CD4-positive, alpha-beta T cell treated with Interleukin-2 at 100 ng/mL for 4 hours (primary cell): ENCODE data around the gene ARHGAP9.
"Not testable (repeated sequence)": the region's sequence is repeated elsewhere in the genome, so short reads cannot be mapped to it uniquely, and the experiment has no call there.

Experiments used
- DNase-seq: peaks from one replicate; pipeline ENCODE4 v3.0.0-alpha.2; 2020; ENCODE audit warnings: low spot score

The ARHGAP9 gene

GRCh38 chr12:57517187-57517586, 37.5 kb upstream of the ARHGAP9 start:
- DNase-seq, result no peak

DNA sequence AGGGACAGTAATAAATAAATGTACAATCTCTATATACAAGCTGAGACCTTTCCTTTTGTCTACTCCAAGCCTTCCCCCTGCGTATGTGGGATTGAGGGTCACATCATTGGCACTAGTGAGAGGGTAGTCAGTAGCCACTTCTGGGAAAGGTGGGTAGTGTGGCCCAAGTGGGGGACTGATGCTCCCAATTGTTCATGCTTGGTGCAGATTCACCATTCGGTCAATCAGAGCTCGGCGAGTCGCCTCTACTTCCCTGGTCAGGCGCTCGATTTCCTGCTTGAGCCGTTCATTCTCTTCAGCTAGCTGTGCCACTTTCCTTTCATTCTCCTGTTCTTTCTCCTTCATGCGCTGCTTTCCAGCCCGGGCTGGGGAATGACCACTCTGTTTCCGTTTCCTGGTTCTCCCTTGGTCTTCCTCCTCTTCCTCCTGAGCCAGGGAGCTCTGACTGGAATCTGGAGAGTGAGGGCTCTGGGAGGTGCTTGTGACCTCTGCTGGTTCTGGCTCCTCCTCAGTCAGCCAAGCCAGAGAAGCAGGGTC, 37.0 kb upstream of the ARHGAP9 start:
- no peak for DNase-seq

DNA sequence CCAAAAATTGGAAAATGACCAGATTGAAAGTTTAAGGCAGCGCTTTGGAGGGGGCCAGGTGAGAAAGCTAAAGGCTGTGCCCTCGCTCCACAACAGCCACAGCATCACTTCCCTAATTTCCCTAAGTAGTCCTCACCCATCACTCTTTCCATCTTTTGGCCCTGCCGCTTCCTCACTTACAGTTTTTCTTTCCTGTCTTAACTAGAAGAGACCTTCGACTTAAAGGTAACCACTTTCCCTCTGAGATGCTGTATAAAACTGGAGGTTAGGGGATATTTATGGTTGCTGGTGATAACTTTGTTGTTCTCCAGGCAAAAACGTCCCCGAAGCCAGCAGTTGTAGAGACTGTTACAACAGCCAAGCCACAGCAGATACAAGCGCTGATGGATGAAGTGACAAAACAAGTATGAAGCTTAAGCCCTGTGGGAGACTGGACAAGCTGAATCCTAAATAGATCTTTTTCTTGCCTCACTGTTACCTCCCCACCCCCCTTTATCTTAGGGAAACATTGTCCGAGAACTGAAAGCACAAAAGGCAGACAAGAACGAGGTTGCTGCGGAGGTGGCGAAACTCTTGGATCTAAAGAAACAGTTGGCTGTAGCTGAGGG, 36.4 kb upstream of the ARHGAP9 start:
- DNase-seq, result no peak

- no peak for DNase-seq
Observed at GRCh38 chr12:57515408-57515933, 35.8 kb upstream of the ARHGAP9 start.

DNA sequence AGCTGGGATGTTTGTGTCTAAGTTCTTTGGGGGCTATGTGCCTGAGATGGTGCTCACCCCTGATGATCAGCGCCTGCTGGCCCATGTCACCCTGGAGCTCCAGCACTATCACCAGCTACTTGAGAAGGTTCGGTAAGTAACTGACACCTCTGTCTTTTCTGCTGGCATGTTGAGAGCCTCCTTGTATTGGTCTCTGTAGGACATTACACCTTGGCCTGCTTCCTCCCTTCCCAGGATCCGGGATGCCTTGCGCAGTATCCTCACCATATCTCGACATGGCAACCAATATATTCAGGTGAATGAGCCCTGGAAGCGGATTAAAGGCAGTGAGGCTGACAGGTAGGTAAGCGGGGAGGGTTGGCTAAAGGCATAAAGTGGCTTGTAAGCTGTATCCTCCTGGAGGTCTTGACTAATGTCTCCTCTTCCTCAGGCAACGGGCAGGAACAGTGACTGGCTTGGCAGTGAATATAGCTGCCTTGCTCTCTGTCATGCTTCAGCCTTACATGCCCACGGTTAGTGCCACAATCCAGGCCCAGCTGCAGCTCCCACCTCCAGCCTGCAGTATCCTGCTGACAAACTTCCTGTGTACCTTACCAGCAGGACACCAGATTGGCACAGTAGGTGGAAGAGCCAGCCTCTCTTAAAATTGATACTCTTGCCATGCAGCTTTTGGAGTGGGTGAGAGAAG, 35.2 kb upstream of the ARHGAP9 start:
- DNase-seq, result no peak

- not testable (repeated sequence) for DNase-seq
Observed at GRCh38 chr12:57514246-57514645, 34.6 kb upstream of the ARHGAP9 start.

DNA sequence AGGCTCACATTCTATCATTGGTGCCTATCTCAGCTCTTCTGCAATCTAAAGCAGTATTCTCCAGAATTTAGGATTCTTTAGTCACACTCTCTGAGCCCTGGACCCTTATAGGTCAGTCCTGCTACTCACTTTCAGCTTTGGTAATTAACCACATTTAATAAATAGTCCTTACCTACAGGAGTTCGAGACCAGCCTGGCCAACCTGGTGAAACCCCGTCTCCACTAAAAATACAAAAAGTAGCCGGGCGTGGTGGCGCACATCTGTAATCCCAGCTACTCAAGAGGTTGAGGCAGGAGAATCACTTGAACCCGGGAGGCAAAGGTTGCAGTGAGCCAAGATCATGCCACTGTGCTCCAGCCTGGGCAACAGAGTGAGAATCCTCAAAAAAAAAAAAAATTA, 34.0 kb upstream of the ARHGAP9 start:
- DNase-seq, result not testable (repeated sequence)

DNA sequence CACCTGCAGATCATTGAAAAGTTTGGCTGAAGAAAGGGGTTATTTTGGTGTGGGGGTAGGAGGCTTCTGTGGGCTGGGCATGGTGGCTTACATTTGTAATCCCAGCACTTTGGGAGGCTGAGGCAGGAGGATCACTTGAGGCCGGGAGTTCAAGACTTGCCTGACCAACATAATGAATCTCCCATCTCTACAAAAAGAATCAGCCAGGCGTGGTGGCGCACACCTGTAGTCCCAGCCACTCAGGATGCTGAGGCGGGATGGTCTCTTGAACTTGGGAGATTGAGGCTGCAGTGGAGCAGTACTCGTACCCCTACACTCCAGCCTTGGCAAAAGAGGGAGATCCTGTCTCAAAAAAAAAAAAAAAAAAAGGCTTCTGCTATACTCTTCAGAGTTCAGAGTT, 33.6 kb upstream of the ARHGAP9 start:
- DNase-seq, result no peak

GRCh38 chr12:57512665-57513064, 33.0 kb upstream of the ARHGAP9 start:
- no peak for DNase-seq

DNA sequence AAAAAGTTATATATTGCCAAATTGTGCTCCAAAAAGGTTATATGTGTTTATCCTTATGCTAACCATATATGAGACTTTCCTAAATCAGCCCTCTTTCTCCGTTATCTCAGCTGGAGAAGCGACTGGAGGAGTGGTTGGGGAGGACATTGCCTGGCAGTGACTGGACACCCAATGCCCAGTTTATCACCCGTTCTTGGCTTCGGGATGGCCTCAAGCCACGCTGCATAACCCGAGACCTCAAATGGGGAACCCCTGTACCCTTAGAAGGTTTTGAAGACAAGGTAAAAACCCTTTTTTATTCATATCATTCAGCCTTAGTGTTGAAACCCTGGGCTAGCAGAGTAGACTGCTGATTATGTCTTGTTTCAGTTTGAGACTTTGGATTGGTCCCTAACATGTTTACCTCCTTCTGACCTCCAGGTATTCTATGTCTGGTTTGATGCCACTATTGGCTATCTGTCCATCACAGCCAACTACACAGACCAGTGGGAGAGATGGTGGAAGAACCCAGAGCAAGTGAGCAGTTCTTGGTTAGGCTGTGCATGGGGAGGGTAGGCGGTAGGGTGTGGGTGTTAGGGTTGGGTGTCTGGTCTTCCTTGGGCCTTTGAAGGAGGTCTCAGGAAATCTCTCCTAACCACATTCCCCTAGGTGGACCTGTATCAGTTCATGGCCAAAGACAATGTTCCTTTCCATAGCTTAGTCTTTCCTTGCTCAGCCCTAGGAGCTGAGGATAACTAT, 32.1 kb upstream of the ARHGAP9 start:
- no peak for DNase-seq

DNA sequence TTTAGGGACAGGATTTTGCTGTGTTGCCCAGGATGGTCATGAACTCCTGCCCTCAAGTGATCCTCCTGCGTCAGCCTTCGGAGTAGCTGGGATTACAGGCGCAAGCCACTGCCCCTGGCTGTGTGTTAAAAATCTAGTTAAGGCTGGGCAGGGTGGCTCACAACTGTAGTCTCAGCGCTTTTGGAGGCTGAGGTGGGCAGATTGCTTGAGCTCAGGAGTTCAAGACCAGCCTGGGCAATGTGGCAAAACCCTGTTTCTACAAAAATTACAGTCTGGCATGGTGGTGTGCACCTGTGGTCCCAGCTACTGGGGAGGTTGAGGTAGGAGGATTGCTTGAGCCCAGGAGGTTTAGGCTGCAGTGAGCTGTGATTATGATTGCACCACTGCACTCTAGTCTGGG, 31.5 kb upstream of the ARHGAP9 start:
- DNase-seq, result no peak

DNA sequence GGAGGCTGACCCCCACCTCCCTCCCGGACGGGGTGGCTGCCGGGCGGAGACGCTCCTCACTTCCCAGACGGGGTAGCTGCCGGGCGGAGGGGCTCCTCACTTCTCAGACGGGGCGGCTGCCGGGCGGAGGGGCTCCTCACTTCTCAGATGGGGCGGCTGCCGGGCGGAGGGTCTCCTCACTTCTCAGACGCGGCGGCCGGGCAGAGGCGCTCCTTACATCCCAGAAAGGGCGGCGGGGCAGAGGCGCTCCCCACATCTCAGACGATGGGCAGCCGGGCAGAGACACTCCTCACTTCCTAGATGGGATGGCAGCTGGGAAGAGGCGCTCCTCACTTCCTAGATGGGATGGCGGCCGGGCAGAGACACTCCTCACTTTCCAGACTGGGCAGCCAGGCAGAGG, 28.1 kb upstream of the ARHGAP9 start:
- DNase-seq, result not testable (repeated sequence)

GRCh38 chr12:57506541-57506940, 26.9 kb upstream of the ARHGAP9 start:
- not testable (repeated sequence) for DNase-seq

DNA sequence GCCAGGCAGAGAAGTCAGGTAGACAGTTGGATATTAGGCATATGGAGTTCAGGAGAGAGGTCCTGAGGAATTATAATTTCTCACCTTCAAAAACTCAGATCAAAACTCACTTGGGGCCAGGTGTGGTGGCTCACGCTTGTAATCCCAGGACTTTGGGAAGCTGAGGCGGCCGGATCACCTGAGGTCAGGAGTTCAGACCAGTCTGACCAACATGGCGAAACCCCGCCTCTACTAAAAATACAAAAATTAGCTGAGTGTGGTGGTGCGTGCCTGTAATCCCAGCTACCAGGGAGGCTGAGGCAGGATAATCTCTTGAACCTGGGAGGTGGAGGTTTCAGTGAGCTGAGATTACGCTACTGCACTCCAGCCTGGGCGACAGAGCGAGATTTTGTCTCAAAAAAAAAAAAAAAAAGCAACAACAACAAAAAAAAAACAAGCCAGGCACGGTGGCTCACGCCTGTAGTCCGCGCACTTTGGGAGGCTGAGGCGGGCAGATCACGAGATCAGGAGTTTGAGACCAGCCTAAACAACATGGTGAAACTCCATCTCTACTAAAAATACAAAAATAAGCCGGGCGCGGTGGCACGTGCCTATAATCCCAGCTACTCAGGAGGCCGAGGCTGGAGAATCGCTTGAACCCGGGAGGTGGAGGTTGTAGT, 22.8 kb upstream of the ARHGAP9 start:
- not testable (repeated sequence) for DNase-seq

DNA sequence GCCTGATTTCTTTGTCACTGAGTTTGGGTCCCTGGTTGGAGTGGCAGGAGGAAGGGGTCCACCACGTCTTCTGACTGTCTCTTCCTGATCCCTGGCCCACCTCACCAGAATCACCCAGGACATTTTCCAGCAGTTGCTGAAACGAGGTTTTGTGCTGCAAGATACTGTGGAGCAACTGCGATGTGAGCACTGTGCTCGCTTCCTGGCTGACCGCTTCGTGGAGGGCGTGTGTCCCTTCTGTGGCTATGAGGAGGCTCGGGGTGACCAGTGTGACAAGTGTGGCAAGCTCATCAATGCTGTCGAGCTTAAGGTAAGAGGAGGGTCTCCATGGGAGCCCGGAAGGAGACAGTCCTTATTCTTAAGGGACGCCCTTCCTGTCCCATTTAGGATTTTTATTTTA, 20.5 kb upstream of the ARHGAP9 start:
- DNase-seq, result no peak

DNA sequence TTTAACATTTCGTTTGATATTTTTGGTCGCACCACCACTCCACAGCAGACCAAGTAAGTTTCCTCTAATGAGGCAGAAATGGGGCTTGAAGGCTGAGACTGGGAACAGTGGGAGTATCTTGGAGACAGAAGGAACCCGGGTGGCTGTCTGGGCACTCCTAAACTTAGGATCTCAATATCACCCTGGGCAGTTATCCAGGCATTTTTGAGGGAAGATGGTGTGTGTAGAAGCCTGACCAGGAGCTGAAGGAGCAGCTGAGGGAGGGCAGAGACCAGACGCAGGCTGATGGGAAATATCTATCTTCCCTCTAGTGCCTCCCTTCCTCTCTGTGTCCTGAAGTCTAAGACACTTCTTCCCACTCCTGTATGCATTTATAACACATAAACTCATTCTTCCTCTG, 18.9 kb upstream of the ARHGAP9 start:
- no peak for DNase-seq

DNA sequence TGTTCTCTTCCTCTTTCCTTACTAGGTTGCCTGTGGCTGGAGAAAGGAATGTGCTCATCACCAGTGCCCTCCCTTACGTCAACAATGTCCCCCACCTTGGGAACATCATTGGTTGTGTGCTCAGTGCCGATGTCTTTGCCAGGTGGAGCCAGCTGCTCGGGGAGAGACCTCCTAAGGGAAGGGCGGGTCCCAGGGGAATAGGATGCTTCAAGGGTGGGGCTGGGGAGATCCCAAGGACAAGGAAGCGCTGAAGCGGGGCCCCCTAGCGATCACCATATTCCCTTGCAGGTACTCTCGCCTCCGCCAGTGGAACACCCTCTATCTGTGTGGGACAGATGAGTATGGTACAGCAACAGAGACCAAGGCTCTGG, 18.5 kb upstream of the ARHGAP9 start:
- DNase-seq, result no peak

GRCh38 chr12:57497223-57498131, 17.8 kb upstream of the ARHGAP9 start:
- no peak for DNase-seq

DNA sequence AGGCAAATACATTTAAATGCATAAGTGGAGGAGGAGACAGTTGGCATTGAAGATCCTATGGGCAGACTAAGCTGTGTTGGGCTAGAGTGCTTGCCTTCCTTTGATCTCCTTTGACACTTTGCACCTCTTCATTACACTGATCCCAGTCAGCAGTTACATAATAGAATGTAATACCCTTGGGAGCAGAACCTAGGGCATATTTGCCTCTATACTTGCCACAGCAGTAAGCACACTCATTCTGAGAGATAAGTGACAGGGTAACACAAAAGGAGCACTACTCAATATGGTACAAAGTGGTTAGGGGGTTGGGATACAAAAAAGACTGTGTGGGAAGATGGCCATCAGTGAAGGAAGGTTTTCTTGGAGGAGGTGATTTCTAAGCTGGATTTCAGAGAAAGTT, 17.2 kb upstream of the ARHGAP9 start:
- no peak for DNase-seq

DNA sequence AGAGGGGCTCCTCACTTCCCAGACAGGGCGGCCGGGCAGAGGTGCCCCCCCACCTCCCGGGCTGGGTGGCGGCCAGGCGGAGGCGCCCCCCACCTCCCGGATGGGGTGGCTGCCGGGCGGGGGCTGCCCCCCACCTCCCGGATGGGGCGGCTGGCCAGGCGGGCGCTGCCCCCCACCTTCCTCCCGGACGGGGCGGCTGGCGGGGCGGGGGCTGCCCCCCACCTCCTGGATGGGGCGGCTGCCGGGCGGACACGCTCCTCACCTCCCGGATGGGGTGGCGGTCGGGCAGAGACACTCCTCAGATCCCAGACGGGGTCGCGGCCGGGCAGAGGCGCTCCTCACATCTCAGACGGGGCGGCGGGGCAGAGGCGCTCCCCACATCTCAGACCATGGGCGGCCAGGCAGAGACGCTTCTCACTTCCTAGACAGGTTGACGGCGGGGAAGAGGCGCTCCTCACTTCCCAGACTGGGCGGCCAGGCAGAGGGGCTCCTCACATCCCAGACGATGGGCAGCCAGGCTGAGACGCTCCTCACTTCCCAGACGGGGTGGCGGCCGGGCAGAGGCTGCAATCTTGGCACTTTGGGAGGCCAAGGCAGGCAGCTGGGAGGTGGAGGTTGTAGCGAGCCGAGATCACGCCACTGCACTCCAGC, 15.5 kb upstream of the ARHGAP9 start:
- DNase-seq, result not testable (repeated sequence)
